ENCODE data around the gene NCAPH2. TPM values are rescaled to one million over a fixed set of nuclear protein-coding genes. Genes with fewer than 3 reads are reported as not detected.

Gene NCAPH2
- polyA plus RNA-seq, 3 donors, result 12.5 to 23.6 (median 18.1) TPM

DNA sequence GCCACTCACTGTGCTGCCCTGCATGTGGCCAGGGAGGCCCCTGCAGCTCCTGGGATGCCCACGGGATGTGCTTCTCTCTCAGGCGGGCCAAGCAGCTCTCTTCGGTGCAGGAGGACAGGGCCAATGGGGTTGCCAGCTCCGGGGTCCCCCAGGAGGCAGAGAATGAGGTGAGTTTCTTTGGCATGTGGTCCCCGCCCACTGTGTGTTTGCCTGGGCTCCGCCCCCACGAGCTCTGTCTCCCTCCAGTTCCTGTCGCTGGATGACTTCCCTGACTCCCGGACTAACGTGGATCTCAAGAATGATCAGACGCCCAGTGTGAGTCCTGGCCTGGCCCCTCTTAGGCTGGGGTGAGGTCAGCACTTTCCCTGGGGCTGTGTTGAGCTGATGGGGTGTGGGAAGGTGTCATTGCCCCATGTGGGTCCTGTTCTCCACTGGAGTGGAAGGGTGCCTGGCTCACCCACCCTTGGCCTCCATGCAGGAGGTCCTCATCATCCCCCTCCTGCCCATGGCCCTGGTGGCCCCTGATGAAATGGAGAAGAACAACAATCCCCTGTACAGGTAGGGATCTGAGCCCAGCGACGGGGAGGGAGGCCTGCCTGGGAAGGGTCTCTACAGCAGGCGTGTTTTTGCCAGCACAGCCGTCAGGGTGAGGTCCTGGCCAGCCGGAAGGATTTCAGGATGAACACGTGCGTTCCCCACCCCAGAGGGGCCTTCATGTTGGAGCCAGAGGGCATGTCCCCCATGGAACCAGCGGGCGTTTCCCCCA lies 9.7 kb downstream of the NCAPH2 start:
- Histone ChIP-seq H4K20me1 (ENCODE audit: insufficient read depth, low read length) (peaks cover 22% of the 10 kb centered on the region), H3K4me1 (ENCODE audit: control insufficient read depth in 1 of 2, insufficient read depth in 2 of 2, low read length in 2 of 2) (no peaks in the 10 kb centered on the region), H3K9me3 (replicated peaks in 1 of 2; ENCODE audit: control insufficient read depth in 1 of 2, insufficient read depth in 1 of 2, low read length in 2 of 2) (no peaks in the 10 kb centered on the region), H3K36me3 (replicated peaks in 1 of 2; ENCODE audit: control insufficient read depth in 1 of 2, insufficient read depth in 2 of 2, low read length in 2 of 2) (peaks cover 41 to 66% of the 10 kb centered on the region in 2 donors), H3K27me3 (ENCODE audit: control insufficient read depth in 2 of 2, insufficient read depth in 2 of 2, low read length in 2 of 2) (no peaks in the 10 kb centered on the region), H2AFZ (ENCODE audit: insufficient read depth, low read depth, low read length, poor library complexity, severe bottlenecking) (no peak overlapping the region), H3K4me3 (replicated peaks in 1 of 3; ENCODE audit: low read depth in 2 of 3, low read length in 3 of 3) (no peak overlapping the region), H3K4me2 (replicated peaks; ENCODE audit: extremely low read depth, low read length, poor library complexity, severe bottlenecking) (no peak overlapping the region), H3K27ac (ENCODE audit: low read depth in 1 of 2, low read length in 2 of 2) (no peak overlapping the region), H3K9ac (ENCODE audit: insufficient read depth, low read length, poor library complexity, severe bottlenecking) (no peak overlapping the region), H3K79me2 (ENCODE audit: insufficient read depth, low read length) (peaks cover 44% of the 10 kb centered on the region)
- DNase-seq, result no peak
- intact Hi-C loops (cut with micrococcal nuclease), result no loop called here
- Mint-ChIP-seq H3K27me3 (ENCODE audit: low read depth in 3 of 3) (peaks cover 0 to 2% (median 0%) of the 10 kb centered on the region in 3 donors), H3K9me3 (peaks cover 0 to 1% (median 0%) of the 10 kb centered on the region in 7 donors), H3K4me3 (no peak overlapping the region), H3K36me3 (peaks cover 21 to 63% of the 10 kb centered on the region in 2 donors), H3K27ac (peak overlapping the region in 2 of 7 donors; percentile 33 to 35), H3K4me1 (no peaks in the 10 kb centered on the region)
- TF ChIP-seq, protein P1, sequence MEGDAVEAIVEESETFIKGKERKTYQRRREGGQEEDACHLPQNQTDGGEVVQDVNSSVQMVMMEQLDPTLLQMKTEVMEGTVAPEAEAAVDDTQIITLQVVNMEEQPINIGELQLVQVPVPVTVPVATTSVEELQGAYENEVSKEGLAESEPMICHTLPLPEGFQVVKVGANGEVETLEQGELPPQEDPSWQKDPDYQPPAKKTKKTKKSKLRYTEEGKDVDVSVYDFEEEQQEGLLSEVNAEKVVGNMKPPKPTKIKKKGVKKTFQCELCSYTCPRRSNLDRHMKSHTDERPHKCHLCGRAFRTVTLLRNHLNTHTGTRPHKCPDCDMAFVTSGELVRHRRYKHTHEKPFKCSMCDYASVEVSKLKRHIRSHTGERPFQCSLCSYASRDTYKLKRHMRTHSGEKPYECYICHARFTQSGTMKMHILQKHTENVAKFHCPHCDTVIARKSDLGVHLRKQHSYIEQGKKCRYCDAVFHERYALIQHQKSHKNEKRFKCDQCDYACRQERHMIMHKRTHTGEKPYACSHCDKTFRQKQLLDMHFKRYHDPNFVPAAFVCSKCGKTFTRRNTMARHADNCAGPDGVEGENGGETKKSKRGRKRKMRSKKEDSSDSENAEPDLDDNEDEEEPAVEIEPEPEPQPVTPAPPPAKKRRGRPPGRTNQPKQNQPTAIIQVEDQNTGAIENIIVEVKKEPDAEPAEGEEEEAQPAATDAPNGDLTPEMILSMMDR (IDR thresholded peaks at IDR 0.05), result no peak
- WGBS (ENCODE audit: insufficient coverage), result 92% methylated on average over 20 of the region's 20 CpGs

DNA sequence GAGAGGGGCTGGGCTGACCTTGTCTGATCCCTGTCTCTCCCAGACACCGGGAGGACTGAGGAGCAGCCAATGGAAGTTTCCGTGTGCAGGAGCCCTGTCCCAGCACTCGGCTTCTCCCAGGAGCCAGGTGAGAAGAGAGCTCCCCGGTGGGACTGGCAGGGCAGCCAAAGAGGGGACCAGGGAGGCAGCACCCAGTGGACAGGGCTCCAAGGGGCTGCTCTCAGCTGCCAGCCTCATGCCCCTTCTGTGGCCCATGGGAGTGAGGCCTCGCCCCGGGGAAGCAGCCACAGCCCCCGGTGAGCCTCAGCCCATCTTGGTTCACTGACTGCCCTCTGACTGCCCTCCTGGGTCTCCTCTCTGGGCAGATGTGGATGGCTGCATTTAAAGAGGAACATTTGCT lies 10.6 kb downstream of the NCAPH2 start:
- H3K4me1 ChIP-seq (ENCODE audit: control insufficient read depth in 1 of 2, insufficient read depth in 2 of 2, low read length in 2 of 2), result peaks cover 0 to 1% of the 10 kb centered on the region in 2 donors
- H3K27me3 ChIP-seq (ENCODE audit: control insufficient read depth in 2 of 2, insufficient read depth in 2 of 2, low read length in 2 of 2), result no peaks in the 10 kb centered on the region
- peaks cover 0 to 1% (median 0%) of the 10 kb centered on the region in 7 donors for H3K9me3 Mint-ChIP-seq
- TF ChIP-seq, protein P1 (IDR thresholded peaks at IDR 0.05), result no peak
- peak overlapping the region in 2 of 7 donors; percentile 26 to 47 for H3K27ac Mint-ChIP-seq
- H3K27me3 Mint-ChIP-seq (ENCODE audit: low read depth in 3 of 3), result peaks cover 0 to 2% (median 0%) of the 10 kb centered on the region in 3 donors
- peaks cover 36% of the 10 kb centered on the region for H3K79me2 ChIP-seq (ENCODE audit: insufficient read depth, low read length)
- no peaks in the 10 kb centered on the region for H3K9me3 ChIP-seq (replicated peaks in 1 of 2; ENCODE audit: control insufficient read depth in 1 of 2, insufficient read depth in 1 of 2, low read length in 2 of 2)
- H3K36me3 ChIP-seq (replicated peaks in 1 of 2; ENCODE audit: control insufficient read depth in 1 of 2, insufficient read depth in 2 of 2, low read length in 2 of 2), result peaks cover 50 to 76% of the 10 kb centered on the region in 2 donors
- H3K4me1 Mint-ChIP-seq, result no peaks in the 10 kb centered on the region
- no peak overlapping the region for H3K9ac ChIP-seq (ENCODE audit: insufficient read depth, low read length, poor library complexity, severe bottlenecking)
- H4K20me1 ChIP-seq (ENCODE audit: insufficient read depth, low read length), result peaks cover 31% of the 10 kb centered on the region
- H3K27ac ChIP-seq (ENCODE audit: low read depth in 1 of 2, low read length in 2 of 2), result no peak overlapping the region
- H3K36me3 Mint-ChIP-seq, result peaks cover 26 to 67% of the 10 kb centered on the region in 2 donors
- H3K4me3 Mint-ChIP-seq, result no peak overlapping the region
- no peak for DNase-seq
- H3K4me3 ChIP-seq (replicated peaks in 1 of 3; ENCODE audit: low read depth in 2 of 3, low read length in 3 of 3), result no peak overlapping the region
- H2AFZ ChIP-seq (ENCODE audit: insufficient read depth, low read depth, low read length, poor library complexity, severe bottlenecking), result no peak overlapping the region
- 97% methylated on average over 7 of the region's 7 CpGs for WGBS (ENCODE audit: insufficient coverage)
- no peak overlapping the region for H3K4me2 ChIP-seq (replicated peaks; ENCODE audit: extremely low read depth, low read length, poor library complexity, severe bottlenecking)
- intact Hi-C loops (cut with micrococcal nuclease), result no loop called here
